ENCODE measurements around the gene NETO2.
A peak's percentile ranks its signal among the peaks of the same experiment; 100 is the strongest.
"Not testable (repeated sequence)": the region's sequence is repeated elsewhere in the genome, so short reads cannot be mapped to it uniquely, and the experiment has no call there.

The NETO2 gene

GRCh38 chr16:47142821-47143676 is 696 bp downstream of the NETO2 start:
- H3K27ac Mint-ChIP-seq = no peak overlapping the region
- peak; percentile 45 to 57 (median 55) for DNase-seq
- peaks cover 6% of the 10 kb centered on the region for H3K36me3 Mint-ChIP-seq (ENCODE audit: insufficient read depth)

GRCh38 chr16:47142486-47142820 is 1.3 kb downstream of the NETO2 start:
- H3K9me3 Mint-ChIP-seq = no peaks in the 10 kb centered on the region
- peaks cover 7% of the 10 kb centered on the region for H3K36me3 Mint-ChIP-seq (ENCODE audit: insufficient read depth)
- no peak overlapping the region for H3K27ac Mint-ChIP-seq
- H3K27me3 Mint-ChIP-seq = peaks cover 8 to 22% of the 10 kb centered on the region in 2 donors
- no peak for DNase-seq
- peak overlapping the region; percentile 85 to 88 for H3K4me3 Mint-ChIP-seq
- no peak for ATAC-seq (replicated peaks)
- H3K4me1 Mint-ChIP-seq (ENCODE audit: low read depth in 2 of 2) = peaks cover 10 to 11% of the 10 kb centered on the region in 2 donors

More at GRCh38 chr16:47142821-47143676, 696 bp downstream of the NETO2 start:
- peaks cover 10 to 11% of the 10 kb centered on the region in 2 donors for H3K4me1 Mint-ChIP-seq (ENCODE audit: low read depth in 2 of 2)
- H3K4me3 Mint-ChIP-seq = peak overlapping the region; percentile 85 to 88
- no peaks in the 10 kb centered on the region for H3K9me3 Mint-ChIP-seq
- ATAC-seq (replicated peaks) = peak; percentile 67
- peaks cover 8 to 22% of the 10 kb centered on the region in 2 donors for H3K27me3 Mint-ChIP-seq

GRCh38 chr16:47141773-47142485 is 1.8 kb downstream of the NETO2 start:
- Mint-ChIP-seq H3K36me3 (ENCODE audit: insufficient read depth) (peaks cover 7% of the 10 kb centered on the region), H3K27ac (peak overlapping the region in 1 of 2 donors; percentile 63), H3K4me1 (ENCODE audit: low read depth in 2 of 2) (peaks cover 10 to 11% of the 10 kb centered on the region in 2 donors), H3K9me3 (no peaks in the 10 kb centered on the region), H3K27me3 (peaks cover 8 to 22% of the 10 kb centered on the region in 2 donors), H3K4me3 (peak overlapping the region; percentile 85 to 88)
- ATAC-seq (replicated peaks) = peak; percentile 69
- DNase-seq = peak; percentile 71 to 81 (median 75)

DNA sequence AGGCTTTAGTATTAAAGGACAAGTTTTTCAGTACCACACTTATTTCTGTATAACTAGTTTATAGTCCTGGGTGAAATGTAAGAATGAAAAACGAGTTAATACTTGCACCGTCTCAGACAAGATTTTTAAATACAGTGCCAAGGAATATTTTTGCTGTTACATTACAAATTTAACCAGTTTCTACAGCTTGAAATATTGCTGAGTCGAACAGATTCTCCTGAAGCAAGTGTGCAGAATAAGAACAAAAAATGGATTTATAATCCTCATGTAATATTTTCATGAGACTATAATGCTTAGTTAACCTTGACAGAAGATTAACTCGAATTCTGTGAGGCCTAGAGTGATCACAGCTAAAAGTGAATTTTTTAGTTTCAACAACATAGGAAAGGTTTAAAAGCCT is 3.1 kb downstream of the NETO2 start:
- no peak overlapping the region for H3K4me3 Mint-ChIP-seq
- no peak for ATAC-seq (replicated peaks)
- no peak overlapping the region for H3K27ac Mint-ChIP-seq
- H3K4me1 Mint-ChIP-seq (ENCODE audit: low read depth in 2 of 2) = peaks cover 10 to 11% of the 10 kb centered on the region in 2 donors
- no peak for DNase-seq
- H3K27me3 Mint-ChIP-seq = peaks cover 8 to 19% of the 10 kb centered on the region in 2 donors
- H3K9me3 Mint-ChIP-seq = no peaks in the 10 kb centered on the region
- H3K36me3 Mint-ChIP-seq (ENCODE audit: insufficient read depth) = peaks cover 7% of the 10 kb centered on the region

DNA sequence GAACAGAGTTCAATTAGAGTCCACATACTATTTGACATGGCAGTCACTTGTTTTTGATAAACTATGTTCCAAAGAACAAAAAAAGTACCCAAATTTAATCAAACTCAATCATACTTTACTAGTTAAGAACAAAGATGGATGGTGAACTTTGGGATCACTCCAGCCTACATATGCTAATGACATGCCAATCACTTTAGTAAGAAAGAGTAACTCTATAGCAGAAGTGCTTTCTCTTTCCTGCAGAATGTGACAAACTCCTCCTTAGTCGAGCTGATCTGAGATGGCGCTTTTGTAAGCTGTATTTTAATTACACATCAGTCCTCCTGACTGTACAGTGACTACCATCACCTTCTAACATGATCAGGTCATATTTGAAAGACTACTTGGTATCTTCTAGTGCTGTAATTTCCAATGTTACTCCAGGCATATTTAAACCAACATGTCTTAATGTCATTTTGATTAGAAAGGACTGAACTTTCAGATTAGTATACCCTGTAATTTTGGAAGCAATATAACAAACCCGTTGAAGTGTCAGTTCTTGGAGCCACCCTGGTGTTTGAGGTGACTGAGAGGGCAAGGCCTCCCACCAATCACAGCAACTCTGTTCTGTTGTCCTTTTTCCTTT is 4.1 kb downstream of the NETO2 start:
- H3K9me3 Mint-ChIP-seq = no peaks in the 10 kb centered on the region
- peaks cover 7% of the 10 kb centered on the region for H3K36me3 Mint-ChIP-seq (ENCODE audit: insufficient read depth)
- DNase-seq (no peak), ATAC-seq (replicated peaks) (no peak)
- H3K27me3 Mint-ChIP-seq = peaks cover 8 to 11% of the 10 kb centered on the region in 2 donors
- no peak overlapping the region for H3K27ac Mint-ChIP-seq
- peaks cover 9 to 11% of the 10 kb centered on the region in 2 donors for H3K4me1 Mint-ChIP-seq (ENCODE audit: low read depth in 2 of 2)
- no peak overlapping the region for H3K4me3 Mint-ChIP-seq

DNA sequence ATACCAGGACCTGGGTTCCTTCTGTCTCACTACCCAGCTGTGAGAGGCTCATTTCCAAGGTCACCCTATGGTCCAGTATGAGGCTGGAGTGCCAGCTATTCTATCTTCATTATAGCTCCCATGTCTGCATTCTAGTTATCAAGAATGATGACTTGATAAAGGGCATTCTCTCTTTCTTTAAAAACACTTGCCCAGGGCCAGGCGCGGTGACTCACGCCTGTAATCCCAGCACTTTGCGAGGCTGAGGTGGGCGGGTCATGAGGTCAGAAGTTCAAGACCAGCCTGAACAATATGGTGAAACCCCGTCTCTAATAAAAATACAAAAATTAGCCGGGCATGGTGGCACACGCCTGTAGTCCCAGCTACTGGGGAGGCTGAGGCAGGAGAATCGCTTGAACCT is 5.8 kb downstream of the NETO2 start:
- ATAC-seq (replicated peaks); H3K27ac Mint-ChIP-seq; H3K36me3 Mint-ChIP-seq (ENCODE audit: insufficient read depth); H3K9me3 Mint-ChIP-seq; DNase-seq; H3K4me3 Mint-ChIP-seq; H3K27me3 Mint-ChIP-seq: not testable (repeated sequence)
- peaks cover 5 to 11% of the 10 kb centered on the region in 2 donors for H3K4me1 Mint-ChIP-seq (ENCODE audit: low read depth in 2 of 2)

DNA sequence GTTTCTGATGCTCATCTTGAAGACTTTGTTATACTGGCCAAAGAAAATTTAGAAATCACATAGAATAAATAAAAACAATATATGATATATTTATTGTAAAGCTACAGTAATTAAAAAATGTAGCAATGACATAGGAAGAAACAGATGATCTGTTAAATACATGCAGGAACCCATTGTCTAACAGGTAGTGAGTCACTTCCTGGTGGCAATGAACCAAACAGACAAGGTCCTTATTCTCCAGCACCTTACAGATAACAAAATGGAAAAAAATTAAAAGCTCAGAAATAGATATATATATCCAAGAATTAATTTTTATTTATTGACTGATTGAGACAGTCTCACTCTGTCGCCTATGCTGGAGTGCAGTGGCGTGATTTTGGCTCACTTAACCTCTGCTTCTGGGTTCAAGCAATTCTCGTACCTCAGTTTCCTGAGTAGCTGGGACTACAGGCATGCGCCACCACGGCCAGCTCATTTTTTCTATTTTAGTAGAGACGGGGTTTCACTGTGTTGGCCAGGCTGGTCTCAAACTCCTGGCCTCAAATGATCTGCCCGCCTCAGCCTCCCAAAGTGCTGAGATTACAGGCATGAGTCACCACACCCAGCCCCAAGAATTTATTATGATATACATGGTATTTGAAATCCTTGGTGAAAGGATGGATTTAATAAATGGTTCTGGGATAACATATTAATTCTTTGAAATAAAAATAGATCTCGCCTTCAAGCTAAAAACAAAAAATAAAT is 7.5 kb downstream of the NETO2 start:
- no peak overlapping the region for H3K27ac Mint-ChIP-seq

GRCh38 chr16:47134550-47134949 is 9.2 kb downstream of the NETO2 start:
- no peak for ATAC-seq (replicated peaks)
- H3K27ac Mint-ChIP-seq = no peak overlapping the region

More for the DNA sequence above, 7.5 kb downstream of the NETO2 start:
- H3K4me1 Mint-ChIP-seq (ENCODE audit: low read depth in 2 of 2) = no peaks in the 10 kb centered on the region
- ATAC-seq (replicated peaks) (peak; percentile 79), DNase-seq (no peak)
- H3K9me3 Mint-ChIP-seq = no peaks in the 10 kb centered on the region
- no peaks in the 10 kb centered on the region for H3K27me3 Mint-ChIP-seq
- peaks cover 5% of the 10 kb centered on the region for H3K36me3 Mint-ChIP-seq (ENCODE audit: insufficient read depth)
- H3K4me3 Mint-ChIP-seq = no peak overlapping the region

GRCh38 chr16:47132308-47132707 is 11.4 kb downstream of the NETO2 start:
- Mint-ChIP-seq H3K4me3 (no peak overlapping the region), H3K4me1 (ENCODE audit: low read depth in 2 of 2) (no peaks in the 10 kb centered on the region), H3K27ac (no peak overlapping the region), H3K36me3 (ENCODE audit: insufficient read depth) (no peaks in the 10 kb centered on the region), H3K9me3 (no peaks in the 10 kb centered on the region), H3K27me3 (no peaks in the 10 kb centered on the region)
- no peak for DNase-seq
- ATAC-seq (replicated peaks) = no peak

More at GRCh38 chr16:47134550-47134949, 9.2 kb downstream of the NETO2 start:
- H3K4me3 Mint-ChIP-seq = no peak overlapping the region
- DNase-seq = no peak
- no peaks in the 10 kb centered on the region for H3K27me3 Mint-ChIP-seq
- no peaks in the 10 kb centered on the region for H3K9me3 Mint-ChIP-seq
- H3K36me3 Mint-ChIP-seq (ENCODE audit: insufficient read depth) = peaks cover 5% of the 10 kb centered on the region
- H3K4me1 Mint-ChIP-seq (ENCODE audit: low read depth in 2 of 2) = no peaks in the 10 kb centered on the region

DNA sequence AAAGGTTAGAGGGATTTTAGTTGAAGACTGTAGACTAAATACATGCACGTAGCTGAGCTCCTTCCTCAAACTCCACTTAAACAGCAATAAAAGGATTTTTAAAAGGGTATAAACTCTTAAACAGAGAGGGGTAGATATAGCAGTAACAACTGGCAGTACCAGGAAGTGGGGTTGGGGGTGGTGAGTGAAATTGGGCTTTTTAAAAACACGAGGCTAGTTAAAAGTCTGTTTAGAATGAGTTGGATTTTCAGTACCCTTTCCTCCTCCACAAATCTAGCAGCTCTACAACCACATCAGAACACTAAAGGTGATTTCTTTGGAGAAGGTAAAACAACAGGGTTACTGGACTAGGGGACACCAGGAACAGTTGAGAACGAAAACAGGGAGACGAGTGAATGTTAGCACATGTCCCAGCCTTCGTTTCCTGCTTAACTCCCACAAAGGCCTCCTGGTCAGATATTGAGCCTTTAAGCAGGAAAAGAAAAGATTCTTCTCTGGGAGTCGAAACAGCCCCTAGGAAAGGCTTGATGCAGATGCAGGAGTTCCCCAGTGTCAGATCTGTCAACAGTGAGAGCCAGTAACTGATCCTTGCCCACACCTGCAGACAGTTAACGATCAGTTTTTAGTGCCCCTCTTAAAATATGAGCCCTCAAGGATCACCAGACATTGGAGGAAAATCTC is 13.8 kb downstream of the NETO2 start:
- peaks cover 0 to 6% of the 10 kb centered on the region in 2 donors for H3K27me3 Mint-ChIP-seq
- no peak overlapping the region for H3K4me3 Mint-ChIP-seq
- DNase-seq = no peak
- H3K36me3 Mint-ChIP-seq (ENCODE audit: insufficient read depth) = no peaks in the 10 kb centered on the region
- ATAC-seq (replicated peaks) = no peak
- no peak overlapping the region for H3K27ac Mint-ChIP-seq
- no peaks in the 10 kb centered on the region for H3K9me3 Mint-ChIP-seq
- no peaks in the 10 kb centered on the region for H3K4me1 Mint-ChIP-seq (ENCODE audit: low read depth in 2 of 2)

DNA sequence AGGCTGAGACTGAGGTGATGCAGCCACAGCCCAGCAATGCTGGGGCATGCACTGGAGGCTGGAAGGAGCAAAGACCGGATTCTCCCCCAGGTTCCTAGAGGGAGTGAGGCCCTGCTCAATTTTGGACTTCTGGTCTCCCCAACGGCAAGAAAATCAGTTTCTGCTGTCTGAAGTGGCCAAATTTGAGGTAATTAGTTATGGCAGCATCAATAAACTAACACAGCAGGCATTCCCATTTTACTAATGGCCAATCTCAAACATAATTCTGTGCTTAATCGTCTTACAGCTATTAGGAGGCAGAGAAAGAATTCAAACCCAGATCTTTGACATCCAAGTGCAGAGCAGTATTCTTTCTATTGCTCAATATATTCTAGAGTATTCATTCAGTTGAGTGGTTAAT is 16.2 kb downstream of the NETO2 start:
- Mint-ChIP-seq H3K4me1 (ENCODE audit: low read depth in 2 of 2) (no peaks in the 10 kb centered on the region), H3K4me3 (no peak overlapping the region), H3K36me3 (ENCODE audit: insufficient read depth) (no peaks in the 10 kb centered on the region), H3K27ac (no peak overlapping the region), H3K9me3 (no peaks in the 10 kb centered on the region), H3K27me3 (peaks cover 0 to 6% of the 10 kb centered on the region in 2 donors)
- ATAC-seq (replicated peaks) (no peak), DNase-seq (no peak)

DNA sequence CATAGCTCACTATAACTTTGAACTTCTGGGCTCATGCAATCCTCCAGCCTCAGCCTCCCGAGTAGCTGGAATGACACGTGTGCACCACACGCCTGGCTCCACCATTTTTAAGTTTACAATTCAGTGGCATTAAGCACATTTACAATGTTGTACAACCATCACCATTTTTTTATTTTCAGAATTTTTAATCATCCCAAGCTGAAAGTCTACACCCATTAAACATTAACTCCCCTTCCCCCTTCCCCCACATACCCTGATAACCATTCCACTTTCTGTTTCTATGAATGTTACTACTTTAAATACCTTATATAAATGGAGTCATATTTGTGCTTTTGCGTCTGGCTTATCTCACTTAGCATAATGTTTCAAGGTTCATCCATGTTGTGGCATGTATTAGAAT is 18.0 kb downstream of the NETO2 start:
- no peaks in the 10 kb centered on the region for H3K36me3 Mint-ChIP-seq (ENCODE audit: insufficient read depth)
- H3K27ac Mint-ChIP-seq = no peak overlapping the region
- no peaks in the 10 kb centered on the region for H3K9me3 Mint-ChIP-seq
- DNase-seq (no peak), ATAC-seq (replicated peaks) (no peak)
- H3K27me3 Mint-ChIP-seq = peaks cover 0 to 6% of the 10 kb centered on the region in 2 donors
- no peaks in the 10 kb centered on the region for H3K4me1 Mint-ChIP-seq (ENCODE audit: low read depth in 2 of 2)
- H3K4me3 Mint-ChIP-seq = no peak overlapping the region

All from effector memory CD8-positive, alpha-beta T cell (primary cell).